ENCODE data around the gene NRBP1. TPM values are rescaled to one million over a fixed set of nuclear protein-coding genes. Genes with fewer than 3 reads are reported as not detected.

NRBP1 gene
- total RNA-seq, 1 donor from 2014 or later: 78.9 TPM

DNA sequence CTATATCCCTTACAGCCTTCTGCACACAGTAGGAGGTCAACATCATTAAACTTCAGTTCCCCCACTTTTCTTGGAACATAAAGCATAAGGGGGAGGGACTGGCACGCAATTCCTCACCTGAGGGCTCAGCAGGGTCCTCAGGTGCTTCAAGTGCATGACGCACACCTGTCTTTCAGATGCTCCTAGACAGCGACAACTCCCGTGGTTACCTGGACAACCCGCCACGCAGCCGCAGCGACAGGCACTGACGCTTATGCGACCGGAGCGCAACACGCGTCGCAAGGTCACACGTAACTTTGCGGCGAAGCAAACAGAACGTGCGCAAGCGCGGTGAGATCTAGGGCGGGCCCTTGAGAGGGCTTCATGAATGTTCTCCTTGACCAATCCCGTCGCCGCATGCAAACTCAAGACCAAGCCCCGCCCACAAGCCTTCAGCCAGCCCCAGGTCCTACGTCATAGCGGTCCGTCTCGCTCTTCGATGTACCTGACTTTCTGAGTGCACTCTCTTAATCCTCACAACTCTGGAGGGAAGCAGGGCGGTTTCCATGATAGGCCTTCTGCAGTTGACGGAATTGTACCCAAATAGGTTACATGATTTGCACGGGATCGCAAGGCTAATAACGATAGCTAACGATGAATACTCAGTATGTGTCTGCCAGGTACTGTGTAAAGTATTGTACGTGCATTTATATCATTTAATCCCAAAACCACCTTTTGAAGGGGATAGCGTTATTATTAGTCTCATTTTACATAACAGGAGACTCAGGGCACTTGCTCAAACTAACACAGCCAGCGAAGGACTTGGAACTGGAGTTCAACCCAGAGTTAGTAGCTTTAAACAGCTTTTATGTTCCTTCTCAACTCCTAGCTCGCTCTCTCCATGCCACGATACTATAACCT is 61.3 kb downstream of the NRBP1 start, which contains the start of gene IFT172:
Gene IFT172, minus strand, starts transcription at position 246 of the 900 bp plus-strand sequence. Its CDS starts 90 bp downstream, at position 156.
- peak within 1 kb of the TSS; percentile 86 for H3K4me3 Mint-ChIP-seq
- CTCF ChIA-PET: interaction anchor here (1.2 kb wide), 1 partner anchor 194 kb away, joined by 3 read pairs; no protein-coding TSS in a partner anchor
- peaks cover 3% of the 10 kb centered on the region for H3K36me3 Mint-ChIP-seq (ENCODE audit: low read depth)
- ATAC-seq (ENCODE audit: low read depth): peak; percentile 96
- POLR2A ChIA-PET: no interaction called here
- peaks cover 26% of the 10 kb centered on the region for H3K4me1 Mint-ChIP-seq
- peaks cover 19% of the 10 kb centered on the region for H3K27me3 Mint-ChIP-seq
- TF ChIP-seq, protein P1, sequence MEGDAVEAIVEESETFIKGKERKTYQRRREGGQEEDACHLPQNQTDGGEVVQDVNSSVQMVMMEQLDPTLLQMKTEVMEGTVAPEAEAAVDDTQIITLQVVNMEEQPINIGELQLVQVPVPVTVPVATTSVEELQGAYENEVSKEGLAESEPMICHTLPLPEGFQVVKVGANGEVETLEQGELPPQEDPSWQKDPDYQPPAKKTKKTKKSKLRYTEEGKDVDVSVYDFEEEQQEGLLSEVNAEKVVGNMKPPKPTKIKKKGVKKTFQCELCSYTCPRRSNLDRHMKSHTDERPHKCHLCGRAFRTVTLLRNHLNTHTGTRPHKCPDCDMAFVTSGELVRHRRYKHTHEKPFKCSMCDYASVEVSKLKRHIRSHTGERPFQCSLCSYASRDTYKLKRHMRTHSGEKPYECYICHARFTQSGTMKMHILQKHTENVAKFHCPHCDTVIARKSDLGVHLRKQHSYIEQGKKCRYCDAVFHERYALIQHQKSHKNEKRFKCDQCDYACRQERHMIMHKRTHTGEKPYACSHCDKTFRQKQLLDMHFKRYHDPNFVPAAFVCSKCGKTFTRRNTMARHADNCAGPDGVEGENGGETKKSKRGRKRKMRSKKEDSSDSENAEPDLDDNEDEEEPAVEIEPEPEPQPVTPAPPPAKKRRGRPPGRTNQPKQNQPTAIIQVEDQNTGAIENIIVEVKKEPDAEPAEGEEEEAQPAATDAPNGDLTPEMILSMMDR (IDR thresholded peaks at IDR 0.05): no peak
- intact Hi-C loops (cut with micrococcal nuclease): loop anchor here (1.0 to 5.0 kb wide), 12 partner anchors 47 to 1261 kb away; partner anchors contain the start of genes AGBL5, ATRAID, BABAM2 and EIF2B4
- no peaks in the 10 kb centered on the region for H3K9me3 Mint-ChIP-seq
- peak within 1 kb of the TSS; percentile 79 for H3K27ac Mint-ChIP-seq
- DNase-seq: peak; percentile 92

Other genes with a start within 250 kb of the NRBP1 start
- gene ATRAID, start 216.6 kb upstream of the NRBP1 start, total RNA-seq: 73.9 and 77.2 TPM in 2 replicates
- 53.2 and 69.9 TPM in 2 replicates for gene SLC5A6, start 216.4 kb upstream of the NRBP1 start, total RNA-seq
- gene CAD, start 211.3 kb upstream of the NRBP1 start, total RNA-seq: 55.9 and 64.1 TPM in 2 replicates
- gene SLC30A3, start 165.6 kb upstream of the NRBP1 start, total RNA-seq: 0.12 and 0.27 TPM in 2 replicates
- not detected in 2 replicates for gene DNAJC5G, start 153.2 kb upstream of the NRBP1 start, total RNA-seq
- not detected in 2 replicates for gene TRIM54, start 146.2 kb upstream of the NRBP1 start, total RNA-seq
- gene UCN, start 120.2 kb upstream of the NRBP1 start, total RNA-seq: 1.0 and 1.2 TPM in 2 replicates
- gene MPV17, start 105.5 kb upstream of the NRBP1 start, total RNA-seq: 78.1 and 98.3 TPM in 2 replicates
- 91.7 and 119 TPM in 2 replicates for gene GTF3C2, start 71.9 kb upstream of the NRBP1 start, total RNA-seq
- gene EIF2B4, start 58.3 kb upstream of the NRBP1 start, total RNA-seq: 43.3 and 49.9 TPM in 2 replicates
- gene SNX17, start 58.0 kb upstream of the NRBP1 start, total RNA-seq: 124 and 128 TPM in 2 replicates
- 30.1 and 32.8 TPM in 2 replicates for gene ZNF513, start 47.9 kb upstream of the NRBP1 start, total RNA-seq
- gene PPM1G, start 19.0 kb upstream of the NRBP1 start, total RNA-seq: 74.7 and 75.2 TPM in 2 replicates
- 6.3 and 10.0 TPM in 2 replicates for gene KRTCAP3, start 13.8 kb downstream of the NRBP1 start, total RNA-seq
- 12.7 and 14.4 TPM in 2 replicates for gene IFT172, start 61.1 kb downstream of the NRBP1 start, total RNA-seq
- not detected in 2 replicates for gene FNDC4, start 66.6 kb downstream of the NRBP1 start, total RNA-seq
- gene GCKR, start 68.2 kb downstream of the NRBP1 start, total RNA-seq: not detected in 2 replicates
- gene ZNF512, start 154.4 kb downstream of the NRBP1 start, total RNA-seq: 45.4 and 48.7 TPM in 2 replicates
- 0.69 and 0.71 TPM in 2 replicates for gene CCDC121, start 200.4 kb downstream of the NRBP1 start, total RNA-seq
- 36.9 and 39.3 TPM in 2 replicates for gene GPN1, start 200.4 kb downstream of the NRBP1 start, total RNA-seq
- 28.1 and 30.9 TPM in 2 replicates for gene SUPT7L, start 235.0 kb downstream of the NRBP1 start, total RNA-seq
- gene SLC4A1AP, start 235.3 kb downstream of the NRBP1 start, total RNA-seq: 21.4 and 22.0 TPM in 2 replicates

All from activated B cell treated with CpG ODN at 0.5 μM for 24 hours (primary cell).